ENCODE data around the gene PVRIG. TPM values are rescaled to one million over a fixed set of nuclear protein-coding genes. Genes with fewer than 3 reads are reported as not detected.
"Not testable (repeated sequence)": the region's sequence is repeated elsewhere in the genome, so short reads cannot be mapped to it uniquely, and the experiment has no call there.

Gene PVRIG
- total RNA-seq, 4 donors from 2014 or later, result 0.13 to 0.51 TPM; not detected in 2

DNA sequence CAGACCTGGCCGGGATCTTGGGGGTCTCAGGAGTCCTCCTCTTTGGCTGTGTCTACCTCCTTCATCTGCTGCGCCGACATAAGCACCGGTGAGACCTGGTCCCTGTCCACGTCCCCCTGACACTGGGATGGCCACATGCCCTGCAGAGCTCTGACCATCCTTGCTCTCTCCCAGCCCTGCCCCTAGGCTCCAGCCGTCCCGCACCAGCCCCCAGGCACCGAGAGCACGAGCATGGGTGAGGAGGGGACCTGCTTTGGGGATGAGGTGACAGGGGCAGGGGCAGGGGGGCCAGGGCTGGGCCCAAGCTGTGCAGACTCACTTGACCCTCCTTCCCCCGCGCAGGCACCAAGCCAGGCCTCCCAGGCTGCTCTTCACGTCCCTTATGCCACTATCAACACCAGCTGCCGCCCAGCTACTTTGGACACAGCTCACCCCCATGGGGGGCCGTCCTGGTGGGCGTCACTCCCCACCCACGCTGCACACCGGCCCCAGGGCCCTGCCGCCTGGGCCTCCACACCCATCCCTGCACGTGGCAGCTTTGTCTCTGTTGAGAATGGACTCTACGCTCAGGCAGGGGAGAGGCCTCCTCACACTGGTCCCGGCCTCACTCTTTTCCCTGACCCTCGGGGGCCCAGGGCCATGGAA lies 959 bp downstream of the PVRIG start:
- no peak overlapping the region for H3K4me3 ChIP-seq (ENCODE audit: low read depth, poor library complexity, severe bottlenecking)
- intact Hi-C loops (cut with DNase I; ENCODE audit: low total_unique reads), result no loop called here
- 78 to 89% methylated on average over 14 to 22 of the region's 22 CpGs for WGBS, 2 donors
- DNase-seq (ENCODE audit: low spot score in 2 of 2), result no peak
- TF ChIP-seq POLR2A (IDR thresholded peaks at IDR 0.05), result no peak
- TF ChIP-seq, protein P1, sequence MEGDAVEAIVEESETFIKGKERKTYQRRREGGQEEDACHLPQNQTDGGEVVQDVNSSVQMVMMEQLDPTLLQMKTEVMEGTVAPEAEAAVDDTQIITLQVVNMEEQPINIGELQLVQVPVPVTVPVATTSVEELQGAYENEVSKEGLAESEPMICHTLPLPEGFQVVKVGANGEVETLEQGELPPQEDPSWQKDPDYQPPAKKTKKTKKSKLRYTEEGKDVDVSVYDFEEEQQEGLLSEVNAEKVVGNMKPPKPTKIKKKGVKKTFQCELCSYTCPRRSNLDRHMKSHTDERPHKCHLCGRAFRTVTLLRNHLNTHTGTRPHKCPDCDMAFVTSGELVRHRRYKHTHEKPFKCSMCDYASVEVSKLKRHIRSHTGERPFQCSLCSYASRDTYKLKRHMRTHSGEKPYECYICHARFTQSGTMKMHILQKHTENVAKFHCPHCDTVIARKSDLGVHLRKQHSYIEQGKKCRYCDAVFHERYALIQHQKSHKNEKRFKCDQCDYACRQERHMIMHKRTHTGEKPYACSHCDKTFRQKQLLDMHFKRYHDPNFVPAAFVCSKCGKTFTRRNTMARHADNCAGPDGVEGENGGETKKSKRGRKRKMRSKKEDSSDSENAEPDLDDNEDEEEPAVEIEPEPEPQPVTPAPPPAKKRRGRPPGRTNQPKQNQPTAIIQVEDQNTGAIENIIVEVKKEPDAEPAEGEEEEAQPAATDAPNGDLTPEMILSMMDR (IDR thresholded peaks at IDR 0.05), result no peak

DNA sequence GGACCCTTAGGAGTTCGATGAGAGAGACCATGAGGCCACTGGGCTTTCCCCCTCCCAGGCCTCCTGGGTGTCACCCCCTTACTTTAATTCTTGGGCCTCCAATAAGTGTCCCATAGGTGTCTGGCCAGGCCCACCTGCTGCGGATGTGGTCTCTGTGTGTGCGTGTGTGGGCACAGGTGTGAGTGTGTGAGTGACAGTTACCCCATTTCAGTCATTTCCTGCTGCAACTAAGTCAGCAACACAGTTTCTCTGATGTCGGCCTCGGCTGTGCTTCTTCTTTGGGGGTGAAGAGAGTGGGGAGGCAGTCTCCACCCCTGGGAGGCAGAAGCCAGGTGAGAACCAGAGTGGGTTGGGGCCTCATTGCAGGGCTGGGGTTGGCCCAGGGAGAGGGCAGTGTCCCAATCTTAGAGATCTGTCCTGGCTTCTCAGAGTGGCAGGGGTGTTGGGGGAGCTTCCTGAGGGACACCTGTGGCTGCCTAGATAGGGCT lies 1.5 kb downstream of the PVRIG start:
- DNase-seq (ENCODE audit: low spot score in 2 of 2), result no peak
- intact Hi-C loops (cut with DNase I; ENCODE audit: low total_unique reads), result no loop called here
- whole genome bisulfite sequencing, 2 donors, result 88 to 91% methylated on average over 5 of the region's 5 CpGs

DNA sequence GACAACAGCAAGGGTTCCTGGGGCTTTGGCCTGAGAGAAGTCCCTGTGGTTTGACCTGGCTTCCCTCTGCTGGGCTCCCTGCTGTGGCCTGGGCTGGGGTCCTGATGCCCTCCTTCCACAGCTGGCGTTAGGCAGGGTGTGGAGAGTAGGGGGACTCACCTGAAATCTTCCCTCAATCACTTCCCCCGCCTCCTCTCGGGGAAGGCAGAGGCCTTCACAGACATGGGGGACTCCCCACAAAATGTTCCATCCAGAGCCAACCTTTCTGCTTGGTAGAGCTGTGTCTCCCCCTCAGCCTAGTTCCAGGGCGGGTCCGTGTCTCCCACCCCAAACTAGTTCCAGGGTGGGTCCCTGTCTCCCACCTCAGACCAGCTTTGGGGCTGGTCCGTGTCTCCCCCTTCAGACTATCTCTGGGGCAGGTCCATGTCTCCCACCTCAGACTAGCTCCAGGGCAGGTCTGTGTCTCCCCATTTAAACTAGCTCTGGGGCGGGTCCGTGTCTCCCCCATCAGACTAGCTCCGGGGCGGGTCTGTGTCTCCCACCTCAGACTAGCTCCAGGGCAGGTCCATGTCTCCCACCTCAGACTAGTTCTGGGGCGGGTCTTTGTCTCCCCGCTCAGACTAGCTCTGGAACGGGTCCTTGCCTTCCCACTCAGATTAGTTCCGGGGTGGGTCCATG lies 2.2 kb downstream of the PVRIG start:
- intact Hi-C loops (cut with DNase I; ENCODE audit: low total_unique reads), result no loop called here
- H3K4me3 ChIP-seq (ENCODE audit: low read depth, poor library complexity, severe bottlenecking), result no peak overlapping the region
- DNase-seq (ENCODE audit: low spot score in 2 of 2), result no peak
- 86 to 90% methylated on average over 14 of the region's 14 CpGs for WGBS, 2 donors
- TF ChIP-seq, protein P1 (IDR thresholded peaks at IDR 0.05), result no peak

More for the DNA sequence above, 1.5 kb downstream of the PVRIG start:
- H3K4me3 ChIP-seq (ENCODE audit: low read depth, poor library complexity, severe bottlenecking), result no peak overlapping the region
- TF ChIP-seq, protein P1 (IDR thresholded peaks at IDR 0.05), result no peak
- no peak for TF ChIP-seq POLR2A (IDR thresholded peaks at IDR 0.05)

GRCh38 chr7:100222445-100223132 lies 2.8 kb downstream of the PVRIG start:
- no peak for DNase-seq (ENCODE audit: low spot score in 2 of 2)
- intact Hi-C loops (cut with DNase I; ENCODE audit: low total_unique reads), result no loop called here
- no peak overlapping the region for H3K4me3 ChIP-seq (ENCODE audit: low read depth, poor library complexity, severe bottlenecking)
- WGBS, 2 donors, result 92 to 96% methylated on average over 13 of the region's 13 CpGs
- TF ChIP-seq POLR2A (IDR thresholded peaks at IDR 0.05), result no peak
- TF ChIP-seq, protein P1 (IDR thresholded peaks at IDR 0.05), result no peak

GRCh38 chr7:100223376-100223927 lies 3.7 kb downstream of the PVRIG start:
- DNase-seq (ENCODE audit: low spot score in 2 of 2); intact Hi-C loops (cut with DNase I; ENCODE audit: low total_unique reads): not testable (repeated sequence)

DNA sequence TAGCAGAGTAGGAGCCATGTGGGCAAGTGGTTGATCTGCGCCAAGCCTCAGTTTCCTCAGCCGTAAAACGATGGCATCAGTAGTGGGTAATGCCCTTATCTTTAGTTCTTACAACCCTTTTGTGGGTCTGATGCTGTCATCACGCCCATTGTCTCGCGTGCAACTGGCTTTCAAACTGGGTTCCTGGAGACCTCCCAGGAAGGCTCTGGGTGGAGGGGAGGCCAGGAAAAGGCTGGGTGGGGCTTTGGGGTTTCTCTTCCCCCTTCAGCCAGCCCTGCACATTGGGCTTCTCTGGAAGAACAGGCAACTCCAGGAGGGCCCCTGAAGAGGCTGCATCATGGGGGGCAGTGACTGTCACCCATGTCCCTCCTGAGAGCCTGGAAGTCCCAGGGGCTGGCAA lies 5.1 kb downstream of the PVRIG start:
- intact Hi-C loops (cut with DNase I; ENCODE audit: low total_unique reads); DNase-seq (ENCODE audit: low spot score in 2 of 2); H3K4me3 ChIP-seq (ENCODE audit: low read depth, poor library complexity, severe bottlenecking): not testable (repeated sequence)
- WGBS, 2 donors, result 87 to 88% methylated on average over 6 of the region's 6 CpGs

More at GRCh38 chr7:100223376-100223927, 3.7 kb downstream of the PVRIG start:
- H3K4me3 ChIP-seq (ENCODE audit: low read depth, poor library complexity, severe bottlenecking), result not testable (repeated sequence)
- WGBS, 2 donors, result 89 to 92% methylated on average over 17 of the region's 17 CpGs

DNA sequence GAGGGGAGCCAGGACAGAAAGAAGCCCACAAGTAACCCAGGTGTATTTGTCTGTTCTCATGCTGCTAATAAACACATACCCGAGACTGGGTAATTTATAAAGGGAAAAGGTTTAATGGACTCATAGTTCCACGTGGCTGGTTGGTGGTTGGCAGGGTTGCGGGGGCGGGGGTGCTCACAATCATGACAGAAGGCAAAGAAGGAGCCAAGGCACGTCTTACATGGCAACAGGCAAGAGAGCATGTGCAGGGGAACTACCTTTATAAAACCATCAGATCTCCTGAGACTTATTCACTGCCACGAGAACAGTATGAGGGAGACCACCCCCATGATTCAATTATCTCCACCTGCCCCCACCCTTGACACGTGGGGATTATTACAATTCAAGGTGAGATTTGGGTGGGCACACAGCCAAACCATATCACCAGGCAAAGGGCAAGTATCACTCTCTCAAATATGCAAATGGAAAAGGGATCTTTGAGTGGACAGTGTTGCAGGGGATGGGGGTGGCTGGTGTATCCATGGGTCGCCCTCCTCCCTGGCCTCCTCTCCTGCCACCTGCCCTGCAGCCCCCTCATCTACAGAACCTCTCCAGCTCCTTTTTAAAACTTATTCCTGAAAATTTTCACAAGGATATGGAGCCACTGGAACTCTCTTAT lies 15.0 kb downstream of the PVRIG start:
- 80 to 85% methylated on average over 8 of the region's 8 CpGs for WGBS, 2 donors
- intact Hi-C loops (cut with DNase I; ENCODE audit: low total_unique reads); DNase-seq (ENCODE audit: low spot score in 2 of 2); H3K4me3 ChIP-seq (ENCODE audit: low read depth, poor library complexity, severe bottlenecking): not testable (repeated sequence)

- H3K4me3 ChIP-seq (ENCODE audit: low read depth, poor library complexity, severe bottlenecking); intact Hi-C loops (cut with DNase I; ENCODE audit: low total_unique reads); DNase-seq (ENCODE audit: low spot score in 2 of 2): not testable (repeated sequence)
- WGBS, 2 donors, result 62 to 76% methylated on average over 7 of the region's 7 CpGs
Measured at GRCh38 chr7:100239975-100240374, 20.2 kb downstream of the PVRIG start.

- intact Hi-C loops (cut with DNase I; ENCODE audit: low total_unique reads); H3K4me3 ChIP-seq (ENCODE audit: low read depth, poor library complexity, severe bottlenecking); DNase-seq (ENCODE audit: low spot score in 2 of 2): not testable (repeated sequence)
- 50 to 70% methylated on average over 10 to 12 of the region's 12 CpGs for WGBS, 2 donors
Measured at GRCh38 chr7:100243385-100243784, 23.6 kb downstream of the PVRIG start.

All from lower leg skin (tissue), 4 donors.